H1 (cell line): Measurements from ENCODE around the gene PTTG2. TPM values are rescaled to one million over a fixed set of nuclear protein-coding genes. Genes with fewer than 3 reads are reported as not detected.

Experiments
- CTCF ChIA-PET: fragments of 300-600 bp; sonication (Branson Sonifier 250); formaldehyde crosslinking; loops from one replicate; lab custom pipeline; 2021; ENCODE audit not compliant: partially characterized antibody; lab: Charles Lee
- POLR2A ChIA-PET: fragments of 300-600 bp; sonication (Branson Sonifier 250); formaldehyde crosslinking; loops from one replicate; lab custom pipeline; 2021; ENCODE audit warnings: inconsistent platforms; ENCODE audit not compliant: partially characterized antibody; lab: Charles Lee
- DNase-seq, 2 experiments: peaks; one replicate each; pipeline versions ENCODE4 v3.0.0 to v3.0.0-alpha.2; 2010 to 2022; ENCODE audit warnings: low spot score in 2 of 2, low read depth in 1 of 2, mixed read lengths in 1 of 2
- FAIRE-seq: peaks from 2 replicates; lab custom pipeline; 2011; peaks lifted over from hg19 to GRCh38; lab: Jason Lieb, UNC
- H2AFZ ChIP-seq: 2 replicates; pipeline ENCODE4 v1.8.1; 2012; ENCODE audit warnings: low read length, inconsistent platforms
- H2AK5ac ChIP-seq: 2 replicates; pipeline ENCODE4 v1.6.1; 2013; ENCODE audit warnings: low read depth, low read length
- H2BK120ac ChIP-seq: replicated peaks from 2 replicates; pipeline ENCODE3; 2013; ENCODE audit warnings: low read depth, low read length, inconsistent platforms
- H2BK12ac ChIP-seq: 2 replicates; pipeline ENCODE4 v1.6.1; 2013; ENCODE audit warnings: low read depth, low read length
- H2BK15ac ChIP-seq: 2 replicates; pipeline ENCODE4 v1.6.1; 2013; ENCODE audit warnings: low read length
- H2BK20ac ChIP-seq: 2 replicates; pipeline ENCODE4 v1.6.1; 2013; ENCODE audit warnings: low read length
- H2BK5ac ChIP-seq: 2 replicates; pipeline ENCODE4 v1.6.1; 2013; ENCODE audit warnings: low read depth, low read length
- H3K14ac ChIP-seq: 2 replicates; pipeline ENCODE4 v1.6.1; 2013; ENCODE audit warnings: inconsistent platforms; ENCODE audit not compliant: insufficient read length
- H3K18ac ChIP-seq: 2 replicates; pipeline ENCODE4 v1.6.1; 2013; ENCODE audit warnings: low read length; ENCODE audit errors: extremely low read depth
- H3K23ac ChIP-seq: 2 replicates; pipeline ENCODE4 v1.6.1; 2013; ENCODE audit warnings: inconsistent platforms; ENCODE audit not compliant: insufficient read length
- H3K23me2 ChIP-seq: 2 replicates; pipeline ENCODE4 v1.6.1; 2013; ENCODE audit warnings: low read depth, low read length
- H3K27ac ChIP-seq: 2 replicates; pipeline ENCODE4 v1.6.1; 2011; ENCODE audit warnings: low read depth, low read length, inconsistent platforms
- H3K27me3 ChIP-seq, 4 experiments: replicated peaks in 1 of 4; 1 replicate in 1 of 4; 2 replicates in 3 of 4; pipeline versions ENCODE4 v1.6.1 to v1.8.1; 2011 to 2013; ENCODE audit warnings: low read length in 3 of 4, mild to moderate bottlenecking in 3 of 4, inconsistent platforms in 2 of 4, mixed read lengths in 2 of 4, moderate library complexity in 1 of 4; ENCODE audit not compliant: control insufficient read depth in 3 of 4, insufficient read depth in 3 of 4; ENCODE audit errors: extremely low read depth in 1 of 4
- H3K36me3 ChIP-seq, 4 experiments: 2 replicates each; pipeline versions ENCODE4 v1.6.1 to v1.8.1; 2011 to 2013; ENCODE audit warnings: mild to moderate bottlenecking in 4 of 4, low read length in 3 of 4, moderate library complexity in 2 of 4, control low read depth in 1 of 4, inconsistent platforms in 1 of 4; ENCODE audit not compliant: insufficient read depth in 4 of 4, control insufficient read depth in 2 of 4
- H3K4ac ChIP-seq: replicated peaks from 2 replicates; pipeline ENCODE3; 2013; ENCODE audit warnings: low read length, low read depth, mixed read lengths, inconsistent platforms; ENCODE audit not compliant: insufficient read length
- H3K4me1 ChIP-seq, 4 experiments: replicated peaks in 1 of 4; 1 replicate in 1 of 4; 2 replicates in 3 of 4; pipeline versions ENCODE4 v1.6.1 to v1.8.1; 2011 to 2013; ENCODE audit warnings: low read length in 3 of 4, inconsistent platforms in 2 of 4, mixed read lengths in 1 of 4; ENCODE audit not compliant: insufficient read depth in 4 of 4, control insufficient read depth in 3 of 4
- H3K4me2 ChIP-seq, 2 experiments: 2 replicates each; pipeline versions ENCODE4 v1.6.1 to v1.8.1; 2011 to 2013; ENCODE audit warnings: low read depth in 2 of 2, low read length in 2 of 2, control low read depth in 1 of 2, inconsistent platforms in 1 of 2, mild to moderate bottlenecking in 1 of 2; ENCODE audit not compliant: insufficient read depth in 1 of 2
- H3K4me3 ChIP-seq, 4 experiments: fragments of 200-600, 300-600 bp in 1 of 4; sonication (generic), shearing (Covaris generic), sonication (Bioruptor Twin) in 1 of 4; 2 replicates each; pipeline versions ENCODE4 v1.5.1 to v1.8.1; 2011 to 2016; ENCODE audit warnings: low read length in 4 of 4, low read depth in 3 of 4, control low read depth in 2 of 4, inconsistent platforms in 2 of 4, mild to moderate bottlenecking in 2 of 4, mixed read lengths in 1 of 4, moderate library complexity in 1 of 4; ENCODE audit not compliant: insufficient read depth in 2 of 4; ENCODE audit errors: extremely low read depth in 1 of 4
- H3K56ac ChIP-seq: replicated peaks from 2 replicates; pipeline ENCODE3; 2013; ENCODE audit warnings: low read depth, mild to moderate bottlenecking, mixed read lengths, low read length, inconsistent platforms; ENCODE audit not compliant: insufficient read length
- H3K79me1 ChIP-seq: 2 replicates; pipeline ENCODE4 v1.6.1; 2013; ENCODE audit warnings: low read depth, low read length, control low read depth
- H3K79me2 ChIP-seq, 2 experiments: 2 replicates each; pipeline versions ENCODE4 v1.6.1 to v1.8.1; 2012 to 2013; ENCODE audit warnings: low read length in 2 of 2, mild to moderate bottlenecking in 2 of 2, inconsistent platforms in 1 of 2; ENCODE audit not compliant: insufficient read depth in 2 of 2, control insufficient read depth in 1 of 2
- H3K9ac ChIP-seq, 4 experiments: replicated peaks in 1 of 4; 1 replicate in 1 of 4; 2 replicates in 3 of 4; pipeline versions ENCODE4 v1.6.1 to v1.8.1; 2011 to 2013; ENCODE audit warnings: low read depth in 3 of 4, low read length in 3 of 4, control low read depth in 2 of 4, mild to moderate bottlenecking in 2 of 4, moderate library complexity in 2 of 4, inconsistent platforms in 1 of 4; ENCODE audit errors: extremely low read depth in 1 of 4
- H3K9me3 ChIP-seq, 2 experiments: 2 replicates each; pipeline versions ENCODE4 v1.6.1 to v1.8.1; 2012 to 2013; ENCODE audit warnings: mild to moderate bottlenecking in 2 of 2, moderate library complexity in 2 of 2, control low read depth in 1 of 2, inconsistent platforms in 1 of 2, low read depth in 1 of 2, low read length in 1 of 2, mixed read lengths in 1 of 2; ENCODE audit not compliant: insufficient read depth in 2 of 2
- H4K20me1 ChIP-seq, 2 experiments: replicated peaks in 1 of 2; 2 replicates each; pipeline versions ENCODE3 to v1.8.1; 2011 to 2013; ENCODE audit warnings: inconsistent platforms in 2 of 2, low read length in 2 of 2, mild to moderate bottlenecking in 1 of 2; ENCODE audit not compliant: insufficient read depth in 2 of 2, control insufficient read depth in 1 of 2
- H4K5ac ChIP-seq: 2 replicates; pipeline ENCODE4 v1.6.1; 2013; ENCODE audit warnings: low read length, low read depth, mixed read lengths, inconsistent platforms; ENCODE audit not compliant: insufficient read length
- H4K8ac ChIP-seq: 2 replicates; pipeline ENCODE4 v1.8.0; 2013; ENCODE audit warnings: mild to moderate bottlenecking, moderate library complexity, low read length, inconsistent platforms; ENCODE audit not compliant: insufficient read depth; ENCODE audit errors: extremely low read depth
- H4K91ac ChIP-seq: replicated peaks from 2 replicates; pipeline ENCODE3; 2013; ENCODE audit warnings: low read length, mixed read lengths, inconsistent platforms; ENCODE audit not compliant: insufficient read length
- CTCF ChIP-seq, 3 experiments: IDR thresholded peaks; 1 replicate in 2 of 3; 2 replicates in 1 of 3; pipeline versions ENCODE4 v1.5.1 to v1.6.1; 2011; ENCODE audit warnings: low read length in 3 of 3, mild to moderate bottlenecking in 3 of 3, inconsistent platforms in 2 of 3, low read depth in 1 of 3, moderate library complexity in 1 of 3; ENCODE audit not compliant: insufficient read depth in 1 of 3; ENCODE audit errors: control extremely low read depth in 1 of 3
- JUN ChIP-seq: IDR thresholded peaks from 2 replicates; pipeline ENCODE4 v1.6.1; 2011; ENCODE audit warnings: low read depth, mild to moderate bottlenecking, improper control_type of control experiment, low read length
- RAD21 ChIP-seq, 2 experiments: IDR thresholded peaks in 1 of 2; conservative IDR thresholded peaks in 1 of 2; 2 replicates each; pipeline ENCODE4 v1.6.1; 2011; ENCODE audit warnings: low read depth in 2 of 2, low read length in 2 of 2, improper control_type of control experiment in 1 of 2, inconsistent platforms in 1 of 2, mild to moderate bottlenecking in 1 of 2, moderate library complexity in 1 of 2
- RXRA ChIP-seq: IDR thresholded peaks from 2 replicates; pipeline ENCODE4 v1.6.1; 2011; ENCODE audit warnings: low read depth, mild to moderate bottlenecking, low read length, moderate library complexity; ENCODE audit not compliant: insufficient read depth
- SIX5 ChIP-seq: IDR thresholded peaks from 2 replicates; pipeline ENCODE4 v1.6.1; 2011; ENCODE audit warnings: mild to moderate bottlenecking, low read depth, low read length
- SP1 ChIP-seq: IDR thresholded peaks from 2 replicates; pipeline ENCODE4 v1.6.1; 2011; ENCODE audit warnings: low read depth, low read length
- SP2 ChIP-seq: IDR thresholded peaks from 2 replicates; pipeline ENCODE4 v1.6.1; 2012; ENCODE audit warnings: mild to moderate bottlenecking, low read length, inconsistent platforms
- USF2 ChIP-seq: IDR thresholded peaks from 2 replicates; pipeline ENCODE4 v1.6.1; 2011; ENCODE audit warnings: low read length, improper control_type of control experiment
- ZNF274 ChIP-seq: IDR thresholded peaks from 2 replicates; pipeline ENCODE4 v1.7.0; 2012; ENCODE audit warnings: low read length, borderline replicate concordance; ENCODE audit errors: extremely low read depth
- WGBS, 2 experiments: shearing (Covaris generic) in 1 of 2; methylation state at CpG; one replicate each; pipeline versions ENCODE4 v1.1.6 to v1.1.7; 2013 to 2015; ENCODE audit warnings: low lambda C conversion rate in 2 of 2, mixed read lengths in 2 of 2, inconsistent platforms in 1 of 2, low coverage in 1 of 2, missing lambda C conversion rate in 1 of 2; ENCODE audit not compliant: insufficient replicate concordance in 2 of 2, insufficient coverage in 1 of 2, insufficient read length in 1 of 2; ENCODE audit errors: extremely low coverage in 1 of 2, missing lambda C conversion rate in 1 of 2; 5-methylcytosine and 5-hydroxymethylcytosine counted together
- polyA plus RNA-seq, 7 experiments: library from polyadenylated mRNA; depleted of rRNA in 3 of 7; stranded (reverse) in 5 of 7; unstranded in 2 of 7; fragments of >200 nt in 5 of 7; fragments of 200-250 nt in 2 of 7; gene quantifications; 1 replicate in 5 of 7; 2 replicates in 1 of 7; 4 replicates in 1 of 7; pipeline versions ENCODE4 v1.2.1 to v1.2.3, GENCODE V29; 2011 to 2013; ENCODE audit warnings: missing spikeins in 2 of 7, mixed read lengths in 2 of 7
- total RNA-seq: library from RNA; stranded (reverse); fragmentation: NEBNext Ultra II Directional; extraction: Animal tissue kit (Norgen Biotek cat#: 25700); gene quantifications from 2 replicates; pipeline ENCODE4 v1.2.1, GENCODE V29; 2021

Gene PTTG2
- total and polyA plus RNA-seq, 2 of the 8 experiments (the other 6 are each of a cell fraction or from before 2014, with no cell fraction given) = not detected

- H3K27me3 ChIP-seq = no peaks in the 10 kb centered on the region
- H2BK120ac ChIP-seq = no peak overlapping the region
- no peak overlapping the region for H2BK12ac ChIP-seq
- no peaks in the 10 kb centered on the region for H3K36me3 ChIP-seq
- ChIA-PET POLR2A (no interaction called here), CTCF (interaction anchor here (1.4 to 1.6 kb wide), 2 partner anchors 58 to 99 kb away, joined by 5 to 8 read pairs; no protein-coding TSS in a partner anchor)
- no peaks in the 10 kb centered on the region for H3K79me2 ChIP-seq
- H4K91ac ChIP-seq = no peak overlapping the region
- H3K9me3 ChIP-seq = no peaks in the 10 kb centered on the region
- no peak overlapping the region for H4K5ac ChIP-seq
- 73% methylated on average over 7 of the region's 7 CpGs; no CpG with 5 or more reads in 1 of the 2 experiments for WGBS, 2 experiments
- H3K27ac ChIP-seq = no peak overlapping the region
- H3K56ac ChIP-seq = no peak overlapping the region
- no peak overlapping the region for H3K18ac ChIP-seq
- no peak overlapping the region for H3K14ac ChIP-seq
- no peak overlapping the region for H2BK15ac ChIP-seq
- no peaks in the 10 kb centered on the region for H3K4me1 ChIP-seq
- H3K79me1 ChIP-seq = no peaks in the 10 kb centered on the region; the same call in 1 of the 2 replicates
- no peak overlapping the region for H3K9ac ChIP-seq
- no peak overlapping the region for H3K4me2 ChIP-seq
- DNase-seq = no peak
- H3K23ac ChIP-seq = no peak overlapping the region
- no peaks in the 10 kb centered on the region for H4K20me1 ChIP-seq
- H2BK5ac ChIP-seq = no peak overlapping the region
- no peak overlapping the region for H4K8ac ChIP-seq
- no peak overlapping the region for H2BK20ac ChIP-seq
- FAIRE-seq = peak; percentile 32
- no peak overlapping the region for H3K4ac ChIP-seq
- H2AFZ ChIP-seq = no peak overlapping the region
- H3K4me3 ChIP-seq = no peak overlapping the region
- no peak overlapping the region for H2AK5ac ChIP-seq
- H3K23me2 ChIP-seq = no peaks in the 10 kb centered on the region
- peak in 2 of 3 experiments; percentile 18 to 24; a peak in 2 of 4 replicates for TF ChIP-seq CTCF (IDR thresholded peaks at IDR 0.05; ENCODE audit: control extremely low read depth in 1 of 3, insufficient read depth in 1 of 3, low read depth in 1 of 3, low read length in 3 of 3)
- TF ChIP-seq JUN = no peak
- TF ChIP-seq SP1 = no peak
- no peak for TF ChIP-seq SIX5
- TF ChIP-seq RAD21 (IDR thresholded peaks at IDR 0.05 in 1 of 2, conservative IDR thresholded peaks at IDR 0.05 in 1 of 2; ENCODE audit: low read depth in 2 of 2, low read length in 2 of 2) = peak; percentile 46 to 51
- TF ChIP-seq SP2 = no peak
- TF ChIP-seq ZNF274 = no peak
- TF ChIP-seq USF2 = no peak
- TF ChIP-seq RXRA = no peak
Observed at GRCh38 chr4:37936889-37937498, 23.2 kb upstream of the PTTG2 start.
